Measurements from ENCODE around the gene PHEX.

DNA sequence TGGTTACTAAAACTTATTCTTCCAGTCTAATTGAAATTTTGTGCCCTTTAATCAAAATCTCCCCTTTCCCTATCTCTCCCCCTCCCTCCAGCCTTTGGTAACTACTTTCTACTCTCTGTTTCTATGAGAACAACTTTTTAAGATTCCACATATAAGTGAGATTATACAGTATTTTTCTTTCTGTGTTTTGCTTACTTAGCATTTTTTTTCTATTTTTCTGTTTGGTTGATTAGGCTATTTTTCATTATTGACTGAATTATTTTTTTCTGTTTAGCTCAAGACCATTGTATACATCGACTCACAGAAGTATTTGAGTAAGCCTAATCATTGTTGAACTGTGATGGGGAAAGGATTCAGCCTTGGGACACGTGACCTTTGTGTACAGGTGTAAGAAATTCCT is 116.4 kb downstream of the PHEX start:
- TF ChIP-seq, protein P1, sequence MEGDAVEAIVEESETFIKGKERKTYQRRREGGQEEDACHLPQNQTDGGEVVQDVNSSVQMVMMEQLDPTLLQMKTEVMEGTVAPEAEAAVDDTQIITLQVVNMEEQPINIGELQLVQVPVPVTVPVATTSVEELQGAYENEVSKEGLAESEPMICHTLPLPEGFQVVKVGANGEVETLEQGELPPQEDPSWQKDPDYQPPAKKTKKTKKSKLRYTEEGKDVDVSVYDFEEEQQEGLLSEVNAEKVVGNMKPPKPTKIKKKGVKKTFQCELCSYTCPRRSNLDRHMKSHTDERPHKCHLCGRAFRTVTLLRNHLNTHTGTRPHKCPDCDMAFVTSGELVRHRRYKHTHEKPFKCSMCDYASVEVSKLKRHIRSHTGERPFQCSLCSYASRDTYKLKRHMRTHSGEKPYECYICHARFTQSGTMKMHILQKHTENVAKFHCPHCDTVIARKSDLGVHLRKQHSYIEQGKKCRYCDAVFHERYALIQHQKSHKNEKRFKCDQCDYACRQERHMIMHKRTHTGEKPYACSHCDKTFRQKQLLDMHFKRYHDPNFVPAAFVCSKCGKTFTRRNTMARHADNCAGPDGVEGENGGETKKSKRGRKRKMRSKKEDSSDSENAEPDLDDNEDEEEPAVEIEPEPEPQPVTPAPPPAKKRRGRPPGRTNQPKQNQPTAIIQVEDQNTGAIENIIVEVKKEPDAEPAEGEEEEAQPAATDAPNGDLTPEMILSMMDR (IDR thresholded peaks at IDR 0.05; ENCODE audit: low read depth, low read length, poor library complexity, severe bottlenecking): no peak
- no peak for TF ChIP-seq EZH2phosphoT487 (IDR thresholded peaks at IDR 0.05; ENCODE audit: borderline replicate concordance, low read length)
